Esophagus muscularis mucosa (tissue), 4 donors: ENCODE measurements around the gene CLINT1.

ENCODE experiments used
- CTCF ChIP-seq, 3 experiments: fragments of 200-600 bp in 2 of 3; fragments of 450-650 bp in 1 of 3; sonication (generic) in 2 of 3; IDR thresholded peaks; one replicate each; pipeline ENCODE4 v1.5.1; 2017 to 2019; ENCODE audit warnings: antibody characterized with exemption in 3 of 3, mild to moderate bottlenecking in 2 of 3, moderate library complexity in 1 of 3
- EP300 ChIP-seq: sonication (generic); formaldehyde crosslinking; IDR thresholded peaks from one replicate; pipeline ENCODE4 v1.6.1; 2017; ENCODE audit warnings: antibody characterized with exemption
- POLR2AphosphoS5 ChIP-seq, 2 donors: sonication (generic); formaldehyde crosslinking; IDR thresholded peaks; one replicate each; pipeline ENCODE4 v1.6.1; 2017; ENCODE audit warnings: antibody characterized with exemption in 2 of 2

GRCh38 chr5:157743163-157744050, 115.5 kb downstream of the CLINT1 start, which contains the start of gene LSM11:
- TF ChIP-seq POLR2AphosphoS5 (IDR thresholded peaks at IDR 0.05): peak; percentile 81 to 86
- TF ChIP-seq CTCF (IDR thresholded peaks at IDR 0.05): peak in 2 of 3 experiments; percentile 99
- no peak for TF ChIP-seq EP300
